IMR-90 (cell line): ENCODE measurements around the gene KLHL17. TPM values are rescaled to one million over a fixed set of nuclear protein-coding genes. Genes with fewer than 3 reads are reported as not detected.

Experiments
- ATAC-seq: fragments of 200-7000 bp; cut with Tn5 transposase; 2 replicates; pipeline ENCODE4 v1.9.1; 2020; ENCODE audit warnings: low read depth, mild to moderate bottlenecking, moderate library complexity
- BruUV-seq: library from RNA; stranded (reverse); fragments of 400-500 nt; replicated peaks from 2 replicates; lab custom pipeline; 2021; lab: Mats Ljungman, UMichigan
- CTCF ChIA-PET: fragments of 300-600 bp; formaldehyde crosslinking; extraction: SDS; loops from one replicate; lab custom pipeline; 2021; ENCODE audit warnings: antibody characterized with exemption; lab: Yijun Ruan, JAX
- POLR2A ChIA-PET: fragments of 300-600 bp; sonication (Branson Sonifier 250); formaldehyde crosslinking; loops from one replicate; lab custom pipeline; 2022; ENCODE audit warnings: antibody characterized with exemption; ENCODE audit not compliant: unreplicated experiment; lab: Charles Lee
- DNase-seq: peaks from one replicate; pipeline ENCODE4 v3.0.0; 2013
- H2AFZ ChIP-seq: replicated peaks from 2 replicates; pipeline ENCODE3; 2013; ENCODE audit warnings: low read length, mild to moderate bottlenecking; ENCODE audit not compliant: poor library complexity
- H2AK5ac ChIP-seq: 2 replicates; pipeline ENCODE4 v1.6.1; 2013; ENCODE audit warnings: low read depth, low read length, inconsistent platforms
- H2AK9ac ChIP-seq: replicated peaks from 2 replicates; pipeline ENCODE3; 2013; ENCODE audit warnings: mild to moderate bottlenecking, low read depth, low read length, moderate library complexity; ENCODE audit not compliant: poor library complexity
- H2BK120ac ChIP-seq: 2 replicates; pipeline ENCODE4 v1.6.1; 2013; ENCODE audit warnings: low read depth, low read length, inconsistent platforms
- H2BK15ac ChIP-seq: 3 replicates; pipeline ENCODE4 v1.6.1; 2013; ENCODE audit warnings: low read depth, low read length, inconsistent platforms
- H2BK20ac ChIP-seq: 2 replicates; pipeline ENCODE4 v1.6.1; 2013; ENCODE audit warnings: low read depth, mild to moderate bottlenecking, inconsistent platforms, low read length, moderate library complexity
- H2BK5ac ChIP-seq: 2 replicates; pipeline ENCODE4 v1.6.1; 2013; ENCODE audit warnings: mild to moderate bottlenecking, low read depth, low read length, inconsistent platforms; ENCODE audit not compliant: poor library complexity, severe bottlenecking
- H3K14ac ChIP-seq: replicated peaks from 2 replicates; pipeline ENCODE4 v1.6.1; 2013; ENCODE audit warnings: low read depth, low read length, inconsistent platforms
- H3K18ac ChIP-seq: 2 replicates; pipeline ENCODE4 v1.6.1; 2013; ENCODE audit warnings: low read depth, low read length, control low read depth
- H3K23ac ChIP-seq: 2 replicates; pipeline ENCODE4 v1.6.1; 2013; ENCODE audit warnings: low read depth, low read length, inconsistent platforms
- H3K27ac ChIP-seq: 2 replicates; pipeline ENCODE4 v1.5.1; 2013; ENCODE audit warnings: mild to moderate bottlenecking, control low read depth, low read length; ENCODE audit not compliant: insufficient read depth
- H3K27me3 ChIP-seq: 2 replicates; pipeline ENCODE4 v1.6.1; 2013; ENCODE audit warnings: low read length; ENCODE audit not compliant: control insufficient read depth, insufficient read depth
- H3K36me3 ChIP-seq: 2 replicates; pipeline ENCODE4 v1.6.1; 2013; ENCODE audit warnings: low read length, mixed read lengths; ENCODE audit not compliant: control insufficient read depth, insufficient read depth
- H3K4ac ChIP-seq: 2 replicates; pipeline ENCODE4 v1.6.1; 2013; ENCODE audit warnings: low read depth, low read length, inconsistent platforms
- H3K4me1 ChIP-seq: 2 replicates; pipeline ENCODE4 v1.6.1; 2013; ENCODE audit warnings: low read length, mixed read lengths; ENCODE audit not compliant: control insufficient read depth, insufficient read depth
- H3K4me2 ChIP-seq: 2 replicates; pipeline ENCODE4 v1.6.1; 2013; ENCODE audit warnings: low read depth, mild to moderate bottlenecking, control low read depth, low read length, moderate library complexity
- H3K4me3 ChIP-seq: 2 replicates; pipeline ENCODE4 v1.5.1; 2013; ENCODE audit warnings: low read depth, mild to moderate bottlenecking, control low read depth, low read length, moderate library complexity; ENCODE audit not compliant: insufficient read depth
- H3K56ac ChIP-seq: 2 replicates; pipeline ENCODE4 v1.6.1; 2013; ENCODE audit warnings: low read length, inconsistent platforms; ENCODE audit not compliant: insufficient read depth; ENCODE audit errors: extremely low read depth
- H3K79me1 ChIP-seq, 2 experiments: 2 replicates each; pipeline ENCODE4 v1.6.1; 2013; ENCODE audit warnings: low read length in 2 of 2, inconsistent platforms in 1 of 2, low read depth in 1 of 2
- H3K9ac ChIP-seq: 2 replicates; pipeline ENCODE4 v1.6.1; 2013; ENCODE audit warnings: low read depth, low read length, control low read depth
- H3K9me1 ChIP-seq: 2 replicates; pipeline ENCODE4 v1.6.1; 2013; ENCODE audit warnings: low read length, inconsistent platforms; ENCODE audit not compliant: insufficient read depth
- H3K9me3 ChIP-seq: 2 replicates; pipeline ENCODE4 v1.6.1; 2013; ENCODE audit warnings: low read length; ENCODE audit not compliant: control insufficient read depth, insufficient read depth
- H4K20me1 ChIP-seq: 2 replicates; pipeline ENCODE4 v1.6.1; 2013; ENCODE audit warnings: low read length, inconsistent platforms; ENCODE audit not compliant: insufficient read depth
- H4K5ac ChIP-seq: 2 replicates; pipeline ENCODE4 v1.6.1; 2013; ENCODE audit warnings: mild to moderate bottlenecking, low read depth, low read length, control low read depth
- H4K8ac ChIP-seq, 2 experiments: 2 replicates each; pipeline ENCODE4 v1.6.1; 2013; ENCODE audit warnings: low read depth in 2 of 2, low read length in 2 of 2, control low read depth in 1 of 2, inconsistent platforms in 1 of 2
- H4K91ac ChIP-seq: 2 replicates; pipeline ENCODE4 v1.6.1; 2013; ENCODE audit warnings: low read depth, low read length, inconsistent platforms; ENCODE audit not compliant: insufficient read depth
- CEBPB ChIP-seq: IDR thresholded peaks from 2 replicates; pipeline ENCODE4 v1.6.1; 2012; ENCODE audit warnings: low read depth, low read length, improper control_type of control experiment
- CHD1 ChIP-seq: IDR thresholded peaks from 2 replicates; pipeline ENCODE4 v1.6.1; 2012; ENCODE audit warnings: low read depth, low read length, improper control_type of control experiment
- FOS ChIP-seq: fragments of 150-350 bp; IDR thresholded peaks from 2 replicates; pipeline ENCODE4 v1.6.1; 2016; ENCODE audit warnings: low read depth, low read length
- MAZ ChIP-seq: IDR thresholded peaks from 2 replicates; pipeline ENCODE4 v1.6.1; 2012; ENCODE audit warnings: low read depth, mild to moderate bottlenecking, low read length, improper control_type of control experiment, moderate library complexity, borderline replicate concordance
- MXI1 ChIP-seq: IDR thresholded peaks from 2 replicates; pipeline ENCODE4 v1.6.1; 2012; ENCODE audit warnings: low read depth, mild to moderate bottlenecking, low read length, moderate library complexity, borderline replicate concordance
- POLR2A ChIP-seq: IDR thresholded peaks from 2 replicates; pipeline ENCODE4 v1.6.1; 2012; ENCODE audit warnings: mild to moderate bottlenecking, low read depth, low read length
- RAD21 ChIP-seq: IDR thresholded peaks from 2 replicates; pipeline ENCODE4 v1.6.1; 2012; ENCODE audit warnings: low read length, improper control_type of control experiment
- RCOR1 ChIP-seq: IDR thresholded peaks from 2 replicates; pipeline ENCODE4 v1.6.1; 2012; ENCODE audit warnings: mild to moderate bottlenecking, low read length, improper control_type of control experiment; ENCODE audit not compliant: insufficient replicate concordance
- SMC3 ChIP-seq: fragments of 150-350 bp; IDR thresholded peaks from 2 replicates; pipeline ENCODE4 v1.6.1; 2016; ENCODE audit warnings: low read depth, mild to moderate bottlenecking, antibody characterized with exemption, low read length, moderate library complexity
- WGBS, 2 experiments: methylation state at CpG; one replicate each; pipeline versions ENCODE4 v1.1.5 to v1.1.7; 2013; ENCODE audit warnings: missing lambda C conversion rate in 2 of 2; ENCODE audit not compliant: insufficient read length in 1 of 2; ENCODE audit errors: extremely low coverage in 2 of 2; 5-methylcytosine and 5-hydroxymethylcytosine counted together
- dilution Hi-C: fragments of 300-500 bp; cut with HindIII; formaldehyde crosslinking; loops from one replicate; pipeline ENCODE4 v1.14.3; 2018; ENCODE audit warnings: low sequenced_read_pairs; ENCODE audit not compliant: unreplicated experiment
- in situ Hi-C: fragments of 300-500 bp; cut with MboI; formaldehyde crosslinking; loops from 3 replicates; pipeline ENCODE4 v1.14.3; 2019; ENCODE audit warnings: low sequenced_read_pairs, inconsistent platforms, mixed read lengths
- intact Hi-C: fragments of 100-400 bp; cut with micrococcal nuclease; formaldehyde crosslinking; loops from 2 replicates; pipeline ENCODE4 v1.10.0; 2022
- polyA plus RNA-seq, 3 experiments: library from polyadenylated mRNA; depleted of rRNA; stranded (reverse); fragments of >200 nt; gene quantifications; 2 replicates each; pipeline ENCODE4 v1.2.3, GENCODE V29; 2012; ENCODE audit warnings: low replicate concordance in 1 of 3
- total RNA-seq: library from RNA; depleted of rRNA; stranded (reverse); fragments of >200 nt; gene quantifications from 2 replicates; pipeline ENCODE4 v1.2.3, GENCODE V29; 2012
- TF ChIP-seq, protein P1 (sequence below): fragments of 150-350 bp; IDR thresholded peaks from 2 replicates; pipeline ENCODE4 v1.6.1; 2017; ENCODE audit warnings: mild to moderate bottlenecking, antibody characterized with exemption, low read length, low read depth
- TF ChIP-seq, protein P2 (sequence below): fragments of 150-350 bp; IDR thresholded peaks from 2 replicates; pipeline ENCODE4 v1.6.1; 2016; ENCODE audit warnings: low read depth, mild to moderate bottlenecking, low read length, moderate library complexity, borderline replicate concordance

The KLHL17 gene
- total and polyA plus RNA-seq, 2 of the 4 experiments (the other 2 are of a cell fraction) = 3.4 to 41.0 TPM

DNA sequence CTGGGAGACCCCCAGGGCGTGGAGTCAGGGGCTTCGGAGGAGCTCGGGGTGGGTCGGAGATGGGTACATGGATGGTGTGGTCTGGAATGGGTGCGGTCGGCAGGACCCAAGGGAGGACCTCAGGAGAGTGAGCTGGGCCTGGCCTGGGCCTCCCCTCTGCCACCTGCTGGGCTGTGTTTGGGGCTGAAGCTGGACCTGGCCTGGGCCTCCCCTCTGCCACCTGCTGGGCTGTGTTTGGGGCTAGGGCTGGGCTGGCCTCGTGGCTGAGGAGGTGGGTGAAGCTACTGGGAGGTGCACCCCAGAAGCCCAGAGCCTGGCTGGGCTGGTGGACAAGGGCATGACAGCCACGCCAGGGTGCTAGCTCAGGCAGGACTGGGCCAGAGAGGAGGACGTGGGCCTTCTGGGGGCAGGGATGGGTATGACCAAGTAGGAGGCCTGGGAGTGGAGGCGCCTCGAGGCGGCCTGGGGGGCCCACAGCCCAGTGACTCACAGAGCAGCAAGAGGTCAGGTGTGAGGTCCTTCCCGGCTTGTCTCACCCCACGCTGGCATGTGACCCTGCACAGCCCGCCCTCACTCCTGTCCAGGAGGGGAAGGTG is 22.2 kb upstream of the KLHL17 start (continued):
- TF ChIP-seq, protein P1, sequence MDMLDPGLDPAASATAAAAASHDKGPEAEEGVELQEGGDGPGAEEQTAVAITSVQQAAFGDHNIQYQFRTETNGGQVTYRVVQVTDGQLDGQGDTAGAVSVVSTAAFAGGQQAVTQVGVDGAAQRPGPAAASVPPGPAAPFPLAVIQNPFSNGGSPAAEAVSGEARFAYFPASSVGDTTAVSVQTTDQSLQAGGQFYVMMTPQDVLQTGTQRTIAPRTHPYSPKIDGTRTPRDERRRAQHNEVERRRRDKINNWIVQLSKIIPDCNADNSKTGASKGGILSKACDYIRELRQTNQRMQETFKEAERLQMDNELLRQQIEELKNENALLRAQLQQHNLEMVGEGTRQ = peak; percentile 53; the same call in 1 of the 2 replicates

DNA sequence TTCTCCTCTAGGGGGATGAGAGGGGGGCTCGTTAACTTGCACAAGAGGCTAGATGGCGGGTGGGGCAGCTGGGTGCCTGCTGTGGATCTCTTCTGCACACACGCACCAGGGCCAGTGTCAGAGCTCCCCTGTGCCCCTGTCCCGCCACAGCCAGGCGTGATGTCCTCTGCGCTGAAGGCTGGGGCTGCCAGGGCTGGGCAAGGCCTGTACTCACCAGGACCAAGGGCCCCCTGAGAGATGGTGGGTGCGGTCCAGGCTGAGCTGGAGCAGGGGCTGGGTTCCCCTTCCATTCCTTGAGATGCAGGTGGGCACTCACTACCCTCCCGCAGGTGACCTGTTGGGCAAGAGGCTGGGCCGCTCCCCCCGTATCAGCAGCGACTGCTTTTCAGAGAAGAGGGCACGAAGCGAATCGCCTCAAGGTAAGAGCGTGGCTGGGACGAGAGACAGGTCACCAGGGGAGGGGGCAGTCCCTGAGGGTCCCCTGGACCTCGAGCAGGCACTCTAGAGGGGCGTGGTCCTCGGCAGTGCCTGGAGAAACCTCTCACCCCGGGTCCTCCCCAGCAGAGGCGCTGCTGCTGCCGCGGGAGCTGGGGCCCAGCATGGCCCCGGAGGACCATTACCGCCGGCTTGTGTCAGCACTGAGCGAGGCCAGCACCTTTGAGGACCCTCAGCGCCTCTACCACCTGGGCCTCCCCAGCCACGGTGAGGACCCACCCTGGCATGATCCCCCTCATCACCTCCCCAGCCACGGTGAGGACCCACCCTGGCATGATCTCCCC is 21.5 kb upstream of the KLHL17 start:
- Histone ChIP-seq H4K91ac (peak overlapping the region; percentile 75), H4K8ac (no peak overlapping the region), H3K56ac (no peak overlapping the region), H3K18ac (no peak overlapping the region), H2AK9ac (peak overlapping the region; percentile 88), H3K14ac (no peak overlapping the region), H3K27ac (no peak overlapping the region), H2BK5ac (no peak overlapping the region), H3K79me1 (0 out of 4 replicates have a peak, but pooled peaks cover 0 to 5% of the 10 kb centered on the region in 2 experiments), H3K4ac (no peak overlapping the region; the same call in 1 of the 2 replicates), H3K36me3 (no peaks in the 10 kb centered on the region; the same call in 1 of the 2 replicates), H2AK5ac (peak overlapping the region; percentile 87), H2BK120ac (peak overlapping the region; percentile 60), H2AFZ (no peak overlapping the region), H4K5ac (no peak overlapping the region), H3K4me3 (no peak overlapping the region), H2BK15ac (peak overlapping the region; percentile 79; the same call in 1 of the 3 replicates), H3K27me3 (no peaks in the 10 kb centered on the region), H3K9me3 (no peaks in the 10 kb centered on the region), H4K20me1 (peaks cover 4% of the 10 kb centered on the region), H2BK20ac (peak overlapping the region; percentile 35; the same call in 1 of the 2 replicates), H3K9me1 (no peaks in the 10 kb centered on the region), H3K9ac (no peak overlapping the region), H3K4me1 (peaks cover 39% of the 10 kb centered on the region), H3K23ac (no peak overlapping the region), H3K4me2 (no peak overlapping the region)
- BruUV-seq = no TSS peak
- TF ChIP-seq MXI1 (no peak), CHD1 (no peak), FOS (no peak), RCOR1 (no peak), POLR2A (no peak), SMC3 (no peak), CEBPB (no peak), MAZ (no peak), RAD21 (no peak)
- TF ChIP-seq, protein P2, sequence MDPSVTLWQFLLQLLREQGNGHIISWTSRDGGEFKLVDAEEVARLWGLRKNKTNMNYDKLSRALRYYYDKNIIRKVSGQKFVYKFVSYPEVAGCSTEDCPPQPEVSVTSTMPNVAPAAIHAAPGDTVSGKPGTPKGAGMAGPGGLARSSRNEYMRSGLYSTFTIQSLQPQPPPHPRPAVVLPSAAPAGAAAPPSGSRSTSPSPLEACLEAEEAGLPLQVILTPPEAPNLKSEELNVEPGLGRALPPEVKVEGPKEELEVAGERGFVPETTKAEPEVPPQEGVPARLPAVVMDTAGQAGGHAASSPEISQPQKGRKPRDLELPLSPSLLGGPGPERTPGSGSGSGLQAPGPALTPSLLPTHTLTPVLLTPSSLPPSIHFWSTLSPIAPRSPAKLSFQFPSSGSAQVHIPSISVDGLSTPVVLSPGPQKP = no peak
- no peak for ATAC-seq
- no peak for DNase-seq
- intact Hi-C loops = loop anchor here (1.0 kb wide), 1 partner anchor 35 kb away; no protein-coding TSS in a partner anchor
- ChIA-PET POLR2A (no interaction called here), CTCF (interaction anchor here (0.6 to 1.0 kb wide), 3 partner anchors 14 to 34 kb away, joined by 3 to 4 read pairs (median 4); no protein-coding TSS in a partner anchor)
- WGBS, 2 experiments = 84% methylated on average over 21 of the region's 30 CpGs; no CpG with 5 or more reads in 1 of the 2 experiments
- dilution Hi-C loops = no loop called here
- in situ Hi-C loops = no loop called here
